KG1 (cell line): ENCODE measurements around the gene SLC8A1.

Source experiments
- DNase-seq: peaks from one replicate; lab custom pipeline; 2025; lab: John Stamatoyannopoulos, UW

SLC8A1 gene

GRCh38 chr2:40353231-40353630 is 98.7 kb downstream of the SLC8A1 start:
- DNase-seq, result no peak

GRCh38 chr2:40352703-40353099 is 99.2 kb downstream of the SLC8A1 start:
- DNase-seq, result no peak

- no peak for DNase-seq
Observed at GRCh38 chr2:40352041-40352702, 99.7 kb downstream of the SLC8A1 start.

GRCh38 chr2:40348665-40349064 is 103.2 kb downstream of the SLC8A1 start:
- no peak for DNase-seq

- DNase-seq, result no peak
Observed at GRCh38 chr2:40348038-40348437, 103.9 kb downstream of the SLC8A1 start.

- no peak for DNase-seq
Observed at GRCh38 chr2:40346535-40347354, 105.1 kb downstream of the SLC8A1 start.

- DNase-seq, result no peak
Observed at GRCh38 chr2:40344364-40344763, 107.5 kb downstream of the SLC8A1 start.

- no peak for DNase-seq
Observed at GRCh38 chr2:40343902-40344301, 108.0 kb downstream of the SLC8A1 start.

- DNase-seq, result no peak
Observed at GRCh38 chr2:40341198-40341597, 110.7 kb downstream of the SLC8A1 start.

GRCh38 chr2:40339026-40339425 is 112.9 kb downstream of the SLC8A1 start:
- no peak for DNase-seq

- no peak for DNase-seq
Observed at GRCh38 chr2:40332191-40332826, 119.6 kb downstream of the SLC8A1 start.

GRCh38 chr2:40330096-40330495 is 121.8 kb downstream of the SLC8A1 start:
- DNase-seq, result no peak

GRCh38 chr2:40329739-40330030 is 122.2 kb downstream of the SLC8A1 start:
- DNase-seq, result no peak

GRCh38 chr2:40325116-40325515 is 126.8 kb downstream of the SLC8A1 start:
- no peak for DNase-seq

GRCh38 chr2:40324656-40325055 is 127.2 kb downstream of the SLC8A1 start:
- DNase-seq, result no peak

- DNase-seq, result no peak
Observed at GRCh38 chr2:40321822-40322221, 130.1 kb downstream of the SLC8A1 start.

GRCh38 chr2:40321016-40321623 is 130.8 kb downstream of the SLC8A1 start:
- no peak for DNase-seq

GRCh38 chr2:40318921-40319320 is 133.0 kb downstream of the SLC8A1 start:
- DNase-seq, result no peak

- no peak for DNase-seq
Observed at GRCh38 chr2:40317761-40318160, 134.1 kb downstream of the SLC8A1 start.

GRCh38 chr2:40317046-40317445 is 134.8 kb downstream of the SLC8A1 start:
- no peak for DNase-seq

- DNase-seq, result no peak
Observed at GRCh38 chr2:40316620-40317019, 135.3 kb downstream of the SLC8A1 start.

- DNase-seq, result no peak
Observed at GRCh38 chr2:40315683-40316082, 136.2 kb downstream of the SLC8A1 start.

- DNase-seq, result no peak
Observed at GRCh38 chr2:40311026-40311425, 140.9 kb downstream of the SLC8A1 start.
